ENCODE results near the gene NDUFC2. TPM values are rescaled to one million over a fixed set of nuclear protein-coding genes. Genes with fewer than 3 reads are reported as not detected.

NDUFC2 gene
- total and polyA plus RNA-seq, 2 experiments from 2014 or later: 86.6 to 462 TPM

DNA sequence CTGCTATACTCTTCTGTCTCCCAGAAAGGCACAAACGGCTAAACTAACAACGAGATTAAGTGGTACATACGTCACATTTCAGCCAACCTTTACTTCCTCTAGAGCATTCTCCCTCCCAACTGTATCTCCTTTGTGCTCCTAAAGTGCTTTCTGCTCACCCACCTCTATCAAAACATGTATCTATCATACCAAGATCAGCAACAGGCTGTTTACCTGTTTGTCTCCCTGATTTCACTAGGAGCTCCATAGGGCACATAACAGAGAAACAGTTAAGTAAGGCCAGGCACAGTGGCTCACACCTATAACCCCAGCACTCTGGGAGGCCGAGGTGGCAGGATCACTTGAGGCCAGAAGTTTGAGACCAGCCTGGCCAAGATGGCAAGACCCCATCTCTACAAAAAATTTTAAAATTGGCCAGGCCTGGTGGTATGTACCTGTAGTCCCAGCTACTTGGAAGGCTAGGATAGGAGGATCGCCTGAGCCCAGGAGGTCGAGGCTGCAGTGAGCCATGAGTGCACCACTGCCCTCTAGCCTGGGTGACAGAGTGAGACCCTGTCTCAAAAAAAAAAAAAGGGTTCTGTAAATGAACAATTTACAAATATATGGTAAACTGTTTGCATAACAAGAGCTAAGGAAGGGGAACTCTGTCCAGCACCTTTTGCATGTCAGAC lies 2.8 kb downstream of the NDUFC2 start:
- Histone ChIP-seq H3K9ac (no peak overlapping the region), H3K4me2 (ENCODE audit: unreplicated experiment) (no peak overlapping the region), H3K4me3 (no peak overlapping the region), H3K27me3 (replicated peaks; ENCODE audit: insufficient read depth) (no peaks in the 10 kb centered on the region), H3K27ac (no peak overlapping the region), H4K20me1 (ENCODE audit: insufficient read depth) (no peaks in the 10 kb centered on the region), H3K9me3 (ENCODE audit: low read depth) (no peaks in the 10 kb centered on the region), H2AFZ (no peak overlapping the region), H3K9me2 (ENCODE audit: insufficient read depth) (no peaks in the 10 kb centered on the region), H3K79me2 (ENCODE audit: insufficient read depth) (peaks cover 81% of the 10 kb centered on the region), H3F3A (ENCODE audit: insufficient read depth) (no peaks in the 10 kb centered on the region), H3K4me1 (ENCODE audit: insufficient read depth) (peaks cover 14% of the 10 kb centered on the region), H3K36me3 (ENCODE audit: low read depth) (0 out of 2 replicates have a peak, but pooled peaks cover under 1% of the 10 kb centered on the region)
- no peak for DNase-seq
- TF ChIP-seq EZH2 (IDR thresholded peaks at IDR 0.05; ENCODE audit: insufficient read depth, poor library complexity, severe bottlenecking): no peak
- no peak for TF ChIP-seq EZH2phosphoT487 (IDR thresholded peaks at IDR 0.05; ENCODE audit: insufficient read depth, low read depth)
- WGBS, 2 experiments (ENCODE audit: low coverage in 1 of 2, low lambda C conversion rate in 2 of 2, missing lambda C conversion rate in 2 of 2): 79 to 84% methylated on average over 6 of the region's 6 CpGs
- in situ Hi-C loops (cut with MboI): no loop called here

- H3K27ac ChIP-seq: no peak overlapping the region
- H3K36me3 ChIP-seq (ENCODE audit: low read depth): peaks cover 15% of the 10 kb centered on the region
- peak; percentile 12 for DNase-seq
- no peaks in the 10 kb centered on the region for H3F3A ChIP-seq (ENCODE audit: insufficient read depth)
- H2AFZ ChIP-seq: no peak overlapping the region
- H3K4me1 ChIP-seq (ENCODE audit: insufficient read depth): peaks cover 14% of the 10 kb centered on the region
- H3K9ac ChIP-seq: no peak overlapping the region
- H3K79me2 ChIP-seq (ENCODE audit: insufficient read depth): peaks cover 98% of the 10 kb centered on the region
- no peaks in the 10 kb centered on the region for H4K20me1 ChIP-seq (ENCODE audit: insufficient read depth)
- H3K4me3 ChIP-seq: no peak overlapping the region
- no peaks in the 10 kb centered on the region for H3K27me3 ChIP-seq (replicated peaks; ENCODE audit: insufficient read depth)
- WGBS, 2 experiments (ENCODE audit: low coverage in 1 of 2, low lambda C conversion rate in 2 of 2, missing lambda C conversion rate in 2 of 2): 79 to 90% methylated on average over 6 of the region's 6 CpGs
- in situ Hi-C loops (cut with MboI): no loop called here
- H3K9me2 ChIP-seq (ENCODE audit: insufficient read depth): no peaks in the 10 kb centered on the region
- H3K9me3 ChIP-seq (ENCODE audit: low read depth): no peaks in the 10 kb centered on the region
- H3K4me2 ChIP-seq (ENCODE audit: unreplicated experiment): no peak overlapping the region
- TF ChIP-seq EZH2 (IDR thresholded peaks at IDR 0.05; ENCODE audit: insufficient read depth, poor library complexity, severe bottlenecking) (no peak), EZH2phosphoT487 (IDR thresholded peaks at IDR 0.05; ENCODE audit: insufficient read depth, low read depth) (no peak)
Measured at GRCh38 chr11:78074756-78075155, 4.9 kb downstream of the NDUFC2 start.

DNA sequence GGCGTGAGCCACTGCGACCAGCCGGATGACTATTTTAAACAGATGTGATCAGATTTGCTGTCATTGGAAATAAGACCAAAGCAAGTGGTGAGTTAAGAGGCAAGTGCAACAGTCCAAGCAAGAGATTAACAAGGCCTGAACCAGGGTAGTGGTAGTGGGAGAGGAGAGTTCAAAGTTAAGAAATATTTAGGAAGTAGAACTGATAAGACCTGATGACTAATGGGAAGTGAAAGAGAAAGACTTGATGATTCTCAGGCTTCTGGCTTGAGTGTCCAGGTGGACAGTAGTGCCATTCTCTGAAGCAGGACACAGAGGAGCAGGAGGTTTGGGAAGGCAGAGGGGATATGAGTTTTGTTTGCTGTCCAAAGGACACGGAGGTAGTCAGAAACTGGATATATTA lies 7.2 kb downstream of the NDUFC2 start:
- DNase-seq: no peak
- Histone ChIP-seq H3K27ac (no peak overlapping the region), H4K20me1 (ENCODE audit: insufficient read depth) (no peaks in the 10 kb centered on the region), H3K27me3 (replicated peaks; ENCODE audit: insufficient read depth) (no peaks in the 10 kb centered on the region), H3K9me2 (ENCODE audit: insufficient read depth) (no peaks in the 10 kb centered on the region), H3K36me3 (ENCODE audit: low read depth) (peaks cover 31% of the 10 kb centered on the region), H3K9ac (no peak overlapping the region), H3K9me3 (ENCODE audit: low read depth) (no peaks in the 10 kb centered on the region), H3K4me3 (no peak overlapping the region), H3K4me1 (ENCODE audit: insufficient read depth) (peaks cover 3% of the 10 kb centered on the region; the same call in 1 of the 2 replicates), H3K4me2 (ENCODE audit: unreplicated experiment) (no peak overlapping the region), H2AFZ (no peak overlapping the region), H3F3A (ENCODE audit: insufficient read depth) (no peaks in the 10 kb centered on the region), H3K79me2 (ENCODE audit: insufficient read depth) (peaks cover 75% of the 10 kb centered on the region)
- 92 to 95% methylated on average over 4 of the region's 4 CpGs for WGBS, 2 experiments (ENCODE audit: low coverage in 1 of 2, low lambda C conversion rate in 2 of 2, missing lambda C conversion rate in 2 of 2)
- TF ChIP-seq EZH2phosphoT487 (IDR thresholded peaks at IDR 0.05; ENCODE audit: insufficient read depth, low read depth): no peak
- no peak for TF ChIP-seq EZH2 (IDR thresholded peaks at IDR 0.05; ENCODE audit: insufficient read depth, poor library complexity, severe bottlenecking)
- in situ Hi-C loops (cut with MboI): no loop called here

DNA sequence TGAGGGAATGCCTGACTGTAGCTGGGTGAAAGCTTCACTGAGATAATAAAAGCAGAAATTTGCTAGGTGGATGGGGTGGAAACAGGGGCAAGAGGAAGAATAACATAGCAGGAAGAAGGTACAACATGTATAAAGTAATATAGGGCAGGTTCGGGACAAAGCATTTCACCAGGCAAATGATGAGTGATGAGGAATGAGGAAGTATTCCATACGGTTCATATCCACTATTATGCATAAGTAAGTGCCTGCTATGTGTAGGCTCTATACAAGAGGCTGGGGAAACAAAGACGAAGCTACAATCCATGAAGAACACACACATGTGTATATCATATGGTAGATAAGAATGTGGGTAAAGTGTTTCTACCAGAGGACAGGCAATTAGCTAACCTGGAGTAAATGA lies 7.9 kb downstream of the NDUFC2 start:
- H4K20me1 ChIP-seq (ENCODE audit: insufficient read depth): no peaks in the 10 kb centered on the region
- peaks cover 32% of the 10 kb centered on the region for H3K36me3 ChIP-seq (ENCODE audit: low read depth)
- H3K27me3 ChIP-seq (replicated peaks; ENCODE audit: insufficient read depth): no peaks in the 10 kb centered on the region
- H3K9ac ChIP-seq: no peak overlapping the region
- H3K79me2 ChIP-seq (ENCODE audit: insufficient read depth): peaks cover 67% of the 10 kb centered on the region
- H3K9me3 ChIP-seq (ENCODE audit: low read depth): no peaks in the 10 kb centered on the region
- no peak overlapping the region for H3K27ac ChIP-seq
- H3K4me1 ChIP-seq (ENCODE audit: insufficient read depth): no peaks in the 10 kb centered on the region
- no peak overlapping the region for H2AFZ ChIP-seq
- DNase-seq: no peak
- in situ Hi-C loops (cut with MboI): no loop called here
- H3F3A ChIP-seq (ENCODE audit: insufficient read depth): no peaks in the 10 kb centered on the region
- TF ChIP-seq EZH2 (IDR thresholded peaks at IDR 0.05; ENCODE audit: insufficient read depth, poor library complexity, severe bottlenecking) (no peak), EZH2phosphoT487 (IDR thresholded peaks at IDR 0.05; ENCODE audit: insufficient read depth, low read depth) (no peak)
- H3K4me3 ChIP-seq: no peak overlapping the region
- no peak overlapping the region for H3K4me2 ChIP-seq (ENCODE audit: unreplicated experiment)
- 91 to 92% methylated on average over 3 of the region's 3 CpGs for WGBS, 2 experiments (ENCODE audit: low coverage in 1 of 2, low lambda C conversion rate in 2 of 2, missing lambda C conversion rate in 2 of 2)
- no peaks in the 10 kb centered on the region for H3K9me2 ChIP-seq (ENCODE audit: insufficient read depth)

All from GM23248 (cell line).